NCI-H2081 (cell line): ENCODE results near the gene RRAS.

ENCODE experiments used
- DNase-seq, 2 experiments: peaks; one replicate each; lab custom pipeline; 2025; lab: John Stamatoyannopoulos, UW

The RRAS gene

DNA sequence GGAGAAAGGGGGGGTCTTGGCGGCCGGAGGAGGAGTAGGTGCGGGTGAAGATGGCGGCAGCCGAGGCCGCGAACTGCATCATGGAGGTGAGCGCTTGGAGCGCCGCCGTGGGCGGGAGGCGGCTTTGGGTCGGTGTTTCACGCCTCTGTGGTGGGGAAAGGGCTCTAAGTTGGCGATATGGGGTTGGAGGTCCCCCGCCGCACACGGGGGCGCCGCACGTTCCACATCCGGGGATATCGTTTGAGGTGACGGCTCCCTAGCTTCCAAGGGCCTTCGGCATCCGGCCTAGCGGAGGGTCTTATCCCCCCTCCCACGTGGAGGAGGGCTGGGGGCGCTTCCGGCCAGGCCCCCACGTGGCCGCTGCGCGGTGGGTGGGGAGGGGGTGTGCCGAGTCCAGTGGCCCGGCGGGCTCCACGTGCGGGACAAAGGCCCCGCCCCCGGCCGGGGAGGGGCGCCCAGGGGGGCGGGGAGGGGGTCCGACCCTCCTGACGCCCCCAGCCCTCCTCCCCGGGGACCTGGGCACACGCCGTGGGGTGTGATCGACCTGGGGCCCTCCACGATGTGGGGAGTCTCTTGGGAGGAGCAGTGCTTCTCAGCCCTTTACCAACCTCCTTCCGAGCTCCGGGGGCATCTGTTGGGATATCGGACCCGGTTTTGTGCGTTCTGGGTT is 37.4 kb upstream of the RRAS start, which contains the start of gene PRMT1:
Gene PRMT1 (plus strand): TSS at position 41 of the 670 bp plus-strand sequence. CDS start 10 bp downstream, at position 51.
- DNase-seq = peak; percentile 38 to 60

DNA sequence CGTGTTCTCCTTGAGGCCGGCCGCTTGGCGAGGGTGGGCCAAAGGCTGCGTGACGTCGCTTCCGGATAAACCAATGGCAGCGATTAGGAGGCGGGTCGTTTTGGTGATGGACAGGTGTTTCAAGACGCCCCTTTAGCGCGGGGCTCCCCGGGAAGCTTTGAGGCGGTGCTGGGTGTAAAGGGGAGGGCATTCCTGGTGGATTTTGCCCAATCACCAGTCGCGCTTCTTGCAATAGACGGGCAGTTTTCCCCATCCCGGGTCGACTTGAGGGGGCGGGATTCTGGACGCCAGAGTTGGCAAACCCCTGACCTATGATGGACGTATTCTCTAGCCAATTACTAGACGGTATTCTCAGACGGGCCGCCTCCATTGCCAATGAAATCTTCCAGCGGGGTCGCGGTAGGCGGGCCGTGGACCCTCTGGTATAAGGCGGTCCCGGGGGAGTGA is 36.9 kb upstream of the RRAS start:
- DNase-seq = peak; percentile 99 to 100

DNA sequence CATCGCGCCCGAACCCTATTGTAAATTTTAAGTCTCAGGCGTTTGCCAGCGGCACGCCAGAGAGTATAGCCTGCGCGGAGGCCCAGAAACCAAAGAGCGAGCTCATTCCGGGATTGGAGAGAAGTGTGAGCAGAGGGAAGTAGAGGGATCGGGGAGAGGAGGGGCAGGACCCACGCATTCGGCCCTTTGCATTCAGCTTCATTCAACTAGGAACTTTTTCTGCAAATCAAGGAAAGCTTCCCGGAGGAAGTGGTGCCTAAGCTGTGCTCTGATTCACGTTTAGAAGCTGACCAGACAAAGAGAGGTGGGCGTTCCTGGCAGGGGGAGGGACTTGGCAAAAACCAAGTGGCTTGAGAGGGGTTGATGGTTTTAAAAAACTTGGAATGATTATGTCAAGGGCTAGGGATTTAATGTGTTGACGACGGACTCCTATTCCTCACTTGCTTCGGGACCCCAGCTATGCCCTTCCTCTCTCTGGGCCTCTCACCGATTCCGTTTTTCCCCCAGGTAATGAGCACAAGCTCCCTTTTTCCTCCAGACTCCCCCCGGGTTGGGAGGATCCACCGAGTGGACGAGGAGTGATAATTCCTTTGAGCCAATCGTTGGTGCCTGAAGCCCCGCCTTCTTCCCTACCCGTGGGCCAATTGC is 36.3 kb upstream of the RRAS start:
- DNase-seq = peak; percentile 90 to 91

DNA sequence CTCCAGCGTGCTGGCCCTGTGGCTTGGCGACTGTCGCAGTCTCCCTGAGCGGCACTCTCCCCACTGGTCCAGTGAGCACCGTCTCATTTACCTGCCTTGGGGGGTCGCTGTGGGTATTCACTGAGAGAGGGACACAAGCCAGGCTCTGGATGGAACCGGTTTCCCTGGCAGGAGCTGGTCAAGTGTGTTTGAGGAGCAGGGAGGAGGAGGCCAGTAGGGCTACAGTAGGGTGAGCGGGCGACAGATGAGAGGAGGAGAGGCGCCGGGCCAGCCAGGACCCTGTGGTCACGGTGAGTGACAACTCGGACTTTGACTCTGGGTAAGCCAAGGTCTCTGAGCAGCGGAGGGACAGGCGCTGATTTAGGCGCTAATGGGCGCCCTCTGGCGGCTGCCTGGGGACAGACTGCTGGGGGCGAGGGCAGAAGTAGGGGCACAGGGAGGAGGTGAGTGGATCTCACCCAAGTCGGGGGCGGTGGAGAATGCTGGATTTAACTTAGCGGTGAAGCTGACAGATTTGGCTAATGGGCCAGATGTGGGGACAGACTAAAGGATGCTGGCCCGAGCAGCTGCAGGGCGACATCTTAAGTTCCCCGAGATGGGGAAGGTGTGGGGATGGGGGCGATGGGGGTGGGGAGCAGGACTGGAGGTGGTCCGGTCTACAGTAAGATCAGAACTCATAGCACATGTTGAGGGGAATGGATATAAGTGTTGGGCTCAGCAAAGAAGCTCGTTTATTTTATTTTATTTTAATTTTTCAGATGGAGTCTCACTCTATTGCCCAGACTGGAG is 32.4 kb upstream of the RRAS start:
- peak; percentile 64 to 67 for DNase-seq

DNA sequence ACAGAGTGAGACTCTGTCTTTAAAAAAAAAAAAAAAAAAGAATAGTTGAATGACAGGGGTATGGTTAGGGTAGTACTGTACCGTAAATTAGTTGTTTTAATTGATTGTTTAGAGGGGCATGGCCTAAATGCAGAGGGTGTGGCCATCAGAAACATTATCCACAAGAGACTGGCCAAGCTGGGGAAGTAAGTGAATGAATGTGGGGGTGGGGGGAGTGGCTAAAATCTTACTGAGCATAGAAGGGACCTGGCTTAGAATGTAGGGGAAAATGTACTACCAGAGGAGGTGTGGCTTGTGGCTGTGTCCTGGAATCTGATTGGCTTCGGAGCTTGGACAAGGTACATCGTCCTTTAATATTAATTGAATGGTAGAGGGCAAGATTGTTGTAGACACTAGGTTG is 29.6 kb upstream of the RRAS start:
- DNase-seq = no peak

DNA sequence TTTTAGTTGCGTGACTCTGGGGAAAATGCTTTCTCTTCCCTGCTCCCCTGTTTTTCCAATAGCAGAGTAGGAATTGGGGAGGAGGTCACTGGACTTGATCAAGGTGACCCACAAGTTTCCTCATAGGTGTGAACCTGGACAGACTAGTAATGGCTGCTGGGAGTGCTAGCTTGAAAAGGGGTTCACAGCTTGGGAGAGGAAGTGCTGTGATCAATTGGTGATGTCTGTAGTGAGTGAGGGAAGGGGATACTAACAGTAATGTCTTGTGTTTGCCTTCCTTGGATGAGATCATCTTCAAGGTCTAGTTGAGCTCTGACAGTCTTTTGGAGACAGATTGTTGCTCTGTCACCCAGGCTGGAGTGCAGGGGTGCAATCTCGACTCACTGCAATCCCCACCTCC is 27.5 kb upstream of the RRAS start:
- DNase-seq = no peak

DNA sequence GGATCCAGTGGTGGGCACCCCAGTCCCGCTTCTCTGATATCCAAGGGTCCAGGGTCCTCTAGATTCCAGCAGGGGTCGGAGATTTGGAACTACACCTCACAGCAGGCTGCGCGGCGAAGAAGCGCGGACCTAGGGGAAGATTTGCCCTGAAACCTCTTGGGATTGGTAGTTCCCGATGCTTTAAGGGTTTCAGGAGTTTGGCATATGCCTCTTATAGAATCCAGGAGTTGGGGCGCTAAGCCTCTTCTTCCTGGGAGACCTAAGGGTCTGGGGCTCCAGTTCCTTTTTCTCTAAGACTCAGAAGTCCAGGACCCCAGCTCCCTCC is 26.1 kb upstream of the RRAS start:
- DNase-seq = no peak

DNA sequence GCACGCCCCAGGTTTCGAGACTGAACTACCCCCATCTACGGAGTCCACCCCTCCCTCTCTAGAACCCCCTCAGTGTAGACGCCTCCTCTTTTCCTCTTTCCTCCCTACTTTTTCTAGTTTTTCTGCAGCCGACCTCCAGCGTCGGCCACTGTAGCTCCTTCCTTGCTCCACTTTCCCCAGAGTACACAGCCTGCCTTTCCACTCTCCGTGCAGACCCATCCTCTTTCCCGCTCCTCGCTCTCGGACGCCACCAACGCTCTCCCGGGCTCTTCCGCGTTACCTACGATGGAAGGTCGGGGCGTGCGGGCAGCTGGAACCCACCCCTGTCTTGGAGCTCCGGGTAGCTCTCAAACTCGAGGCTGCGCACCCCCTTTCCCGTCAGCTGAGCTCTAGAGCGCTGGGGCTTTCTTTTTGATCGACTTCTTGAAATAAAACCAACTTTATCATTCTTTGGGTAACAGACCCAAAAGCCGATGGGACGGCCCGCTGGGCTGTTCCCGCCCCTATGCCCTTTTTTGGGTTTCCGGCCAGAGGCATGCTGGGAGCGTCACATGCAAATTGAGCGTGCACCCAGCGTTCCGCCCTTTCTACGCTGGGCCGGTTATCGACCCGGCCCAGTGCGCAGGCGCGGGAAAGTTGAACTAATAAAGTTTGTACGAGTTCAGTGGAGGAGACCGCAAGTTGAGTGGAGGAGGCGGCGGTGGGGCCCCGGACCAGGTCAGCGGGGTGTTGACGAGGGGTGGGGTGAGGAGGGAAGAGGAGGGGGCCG is 25.6 kb upstream of the RRAS start, which contains the start of the genes BCL2L12 and IRF3:
Gene BCL2L12 (plus strand): TSS at position 583 of the 769 bp plus-strand sequence. CDS start 760 bp downstream, outside the sequence.
Gene IRF3 (minus strand): TSS at position 507 of the 769 bp plus-strand sequence. CDS start 1,019 bp downstream, outside the sequence.
- DNase-seq = peak; percentile 85 to 87

DNA sequence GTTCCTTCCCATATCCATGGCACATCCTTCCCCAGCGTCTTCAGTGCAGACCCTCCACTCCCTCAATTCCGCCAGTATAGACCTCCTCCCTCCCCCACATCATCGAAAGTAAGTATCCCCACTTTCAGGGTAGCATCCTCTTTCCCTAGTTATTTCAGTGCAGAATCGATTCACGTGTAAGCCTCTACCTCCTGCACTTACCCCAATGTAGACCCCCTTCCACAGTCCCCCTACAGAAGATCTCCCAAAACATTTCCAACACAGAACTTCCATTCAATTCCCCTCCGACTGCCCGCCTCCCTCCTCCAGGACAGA is 25.1 kb upstream of the RRAS start:
- DNase-seq = no peak

DNA sequence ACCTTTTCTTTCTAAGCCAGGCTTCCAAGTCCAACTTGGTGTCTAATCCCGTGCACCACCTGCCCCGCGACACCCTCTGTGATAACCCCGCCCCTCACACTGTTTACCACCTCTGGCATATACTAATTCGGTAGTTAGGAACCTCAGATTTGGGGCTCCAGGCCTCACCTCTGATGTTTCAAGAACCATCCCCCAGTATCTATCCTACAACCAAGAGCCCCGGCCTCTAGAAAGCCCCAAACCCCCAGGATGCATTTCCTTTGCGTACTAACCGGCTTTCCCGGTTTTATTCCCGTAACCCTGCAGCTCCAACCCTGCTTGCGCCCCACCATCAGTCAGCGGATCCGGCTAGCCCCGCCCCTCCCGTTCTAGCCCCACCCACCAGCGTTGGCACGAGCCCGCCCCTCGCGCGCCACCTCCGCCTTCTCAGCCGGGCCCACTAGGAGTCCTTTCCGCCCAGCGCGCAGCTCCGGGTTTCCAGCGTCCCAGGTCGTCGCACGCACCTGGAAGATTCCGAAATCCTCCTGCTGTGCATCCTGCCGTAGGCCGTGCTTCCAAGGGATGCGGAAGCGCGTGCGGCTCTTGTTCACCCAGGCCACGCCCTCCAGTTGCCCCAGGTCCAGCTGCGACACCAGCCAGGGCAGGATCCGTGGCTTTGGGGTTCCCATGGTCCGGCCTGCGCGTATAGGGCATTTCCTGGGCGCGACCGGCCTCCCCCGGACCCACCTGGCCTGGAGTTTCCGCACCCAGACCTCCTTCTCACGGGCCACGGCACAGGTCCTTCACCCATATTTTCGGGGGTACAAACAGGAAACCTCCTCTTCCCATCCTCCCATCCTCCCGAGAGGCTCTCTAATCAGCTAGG is 24.5 kb upstream of the RRAS start:
- peak; percentile 90 to 93 for DNase-seq

DNA sequence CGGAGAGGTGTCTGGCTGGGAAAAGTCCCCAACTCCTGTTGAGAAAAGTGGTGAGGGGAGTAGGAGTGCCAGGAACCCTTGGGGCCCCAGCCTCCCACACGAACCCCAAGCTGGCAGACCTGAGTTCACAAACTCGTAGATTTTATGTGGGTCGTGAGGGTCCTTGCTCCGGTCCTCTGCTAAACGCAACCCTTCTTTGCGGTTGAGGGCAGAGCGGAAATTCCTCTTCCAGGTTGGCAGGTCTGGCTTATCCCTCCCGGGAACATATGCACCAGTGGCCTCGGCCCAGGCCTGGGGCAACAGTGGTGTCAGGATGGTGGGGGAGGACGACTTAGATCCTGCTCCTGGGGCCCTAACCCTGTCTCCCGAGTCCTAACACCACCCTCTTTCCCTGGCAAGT is 23.3 kb upstream of the RRAS start:
- DNase-seq = no peak

DNA sequence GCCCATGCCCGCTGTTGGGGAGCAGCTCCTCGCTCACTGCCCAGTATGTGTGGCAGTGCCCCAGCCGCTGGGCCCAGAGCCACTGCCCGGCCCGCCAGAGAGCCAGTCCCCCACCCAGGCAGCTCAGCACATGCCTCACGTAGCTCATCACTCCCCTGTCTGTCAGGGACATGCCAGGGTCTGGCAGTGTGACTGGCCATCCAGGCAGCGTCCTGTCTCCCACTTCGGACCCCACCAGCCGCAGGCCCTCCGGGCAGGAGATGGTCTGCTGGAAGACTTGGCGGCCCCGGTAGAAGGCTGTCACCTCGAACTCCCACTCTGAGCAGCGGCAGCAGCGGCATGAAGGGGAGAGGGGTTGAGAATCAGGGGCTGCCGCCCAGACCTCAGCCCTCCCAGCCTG is 22.1 kb upstream of the RRAS start:
- no peak for DNase-seq

DNA sequence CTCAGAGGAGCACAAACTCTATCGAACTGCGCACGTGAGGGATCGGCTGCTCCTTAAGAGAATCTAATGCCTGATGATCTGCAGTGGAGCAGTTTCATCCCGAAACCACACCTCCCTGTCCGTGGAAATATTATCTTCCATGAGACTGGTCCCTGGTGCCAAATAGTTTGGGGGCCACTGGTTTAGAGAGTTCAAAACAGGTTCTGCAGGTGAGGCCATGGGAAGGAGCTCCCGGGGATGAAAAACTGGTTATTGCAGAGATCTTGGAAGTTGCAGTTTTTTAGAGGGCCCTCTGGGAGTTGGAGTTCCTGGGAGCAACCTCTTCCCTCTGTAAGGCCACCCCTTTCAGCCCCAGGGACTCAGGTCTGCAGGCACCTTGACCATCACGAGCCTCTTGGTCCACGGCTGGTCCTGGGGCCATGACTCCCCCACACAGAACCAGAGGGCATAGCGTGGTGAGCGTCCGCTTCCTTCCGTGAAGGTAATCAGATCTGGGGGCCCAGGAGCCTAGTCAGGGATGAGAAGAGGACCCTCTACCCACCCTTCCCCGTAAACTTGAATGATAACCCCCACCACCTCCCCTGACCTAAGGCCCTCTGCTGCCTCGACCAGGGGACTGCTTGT is 20.5 kb upstream of the RRAS start:
- no peak for DNase-seq

DNA sequence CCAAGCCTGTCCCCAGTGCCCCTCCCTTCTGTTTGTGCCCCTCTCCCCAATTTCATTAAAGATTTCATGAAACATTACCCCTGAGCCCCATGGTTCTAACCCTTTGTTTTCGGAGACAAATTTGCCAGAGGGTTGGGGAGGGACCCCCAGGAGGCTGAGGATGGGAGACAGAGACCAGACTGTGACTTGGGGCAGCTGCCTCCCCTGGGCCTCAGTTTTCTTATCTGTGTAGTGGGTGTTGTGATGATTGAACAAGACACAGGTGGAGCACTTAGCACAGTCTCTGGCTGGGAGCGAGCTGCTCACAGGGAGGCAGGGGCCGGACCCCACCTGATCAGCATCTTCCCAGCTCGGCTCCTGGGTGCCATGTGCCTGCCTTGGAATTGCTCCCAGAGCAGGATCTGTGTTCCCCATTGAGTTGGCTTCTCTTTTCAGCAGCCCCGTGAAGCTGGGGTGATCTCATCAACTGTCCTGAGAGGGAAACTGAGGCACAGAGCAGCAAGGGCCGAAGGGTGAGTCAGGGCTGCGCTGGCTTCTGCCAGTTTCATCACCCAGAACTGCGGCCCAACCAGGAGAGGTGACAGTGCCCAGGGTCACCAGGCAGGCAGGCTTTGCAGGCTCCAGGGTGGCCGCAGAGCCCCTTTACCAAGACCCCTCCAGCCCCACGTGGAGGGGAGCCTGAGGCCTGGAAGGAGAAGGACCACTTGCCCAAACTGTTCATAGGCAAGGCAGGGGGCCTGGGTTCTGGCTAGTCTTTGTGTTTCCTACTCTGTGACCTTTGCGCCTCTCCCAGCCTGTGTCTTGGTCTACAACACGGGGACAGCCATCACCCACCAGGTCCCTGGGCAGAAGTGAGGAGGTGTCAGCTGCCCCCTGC is 18.9 kb upstream of the RRAS start:
- DNase-seq = no peak

DNA sequence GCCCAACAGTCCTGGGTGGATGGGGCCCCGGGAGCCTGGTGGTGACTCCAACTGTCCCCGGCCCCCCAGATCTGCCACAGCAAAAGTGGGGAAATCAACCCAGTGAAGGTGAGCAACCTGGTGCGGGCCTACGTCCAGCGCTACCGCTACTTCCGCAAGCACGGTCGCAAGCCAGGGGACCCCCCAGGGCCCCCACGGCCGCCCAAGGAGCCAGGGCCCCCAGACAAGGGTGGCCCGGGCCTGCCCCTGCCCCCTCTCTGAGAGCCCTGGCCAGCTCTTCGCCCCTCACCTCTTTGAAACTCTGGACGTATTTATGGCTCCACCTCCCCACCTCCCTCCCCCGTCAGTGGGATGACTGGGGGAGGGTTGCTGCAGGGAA is 18.2 kb upstream of the RRAS start:
- DNase-seq = no peak

DNA sequence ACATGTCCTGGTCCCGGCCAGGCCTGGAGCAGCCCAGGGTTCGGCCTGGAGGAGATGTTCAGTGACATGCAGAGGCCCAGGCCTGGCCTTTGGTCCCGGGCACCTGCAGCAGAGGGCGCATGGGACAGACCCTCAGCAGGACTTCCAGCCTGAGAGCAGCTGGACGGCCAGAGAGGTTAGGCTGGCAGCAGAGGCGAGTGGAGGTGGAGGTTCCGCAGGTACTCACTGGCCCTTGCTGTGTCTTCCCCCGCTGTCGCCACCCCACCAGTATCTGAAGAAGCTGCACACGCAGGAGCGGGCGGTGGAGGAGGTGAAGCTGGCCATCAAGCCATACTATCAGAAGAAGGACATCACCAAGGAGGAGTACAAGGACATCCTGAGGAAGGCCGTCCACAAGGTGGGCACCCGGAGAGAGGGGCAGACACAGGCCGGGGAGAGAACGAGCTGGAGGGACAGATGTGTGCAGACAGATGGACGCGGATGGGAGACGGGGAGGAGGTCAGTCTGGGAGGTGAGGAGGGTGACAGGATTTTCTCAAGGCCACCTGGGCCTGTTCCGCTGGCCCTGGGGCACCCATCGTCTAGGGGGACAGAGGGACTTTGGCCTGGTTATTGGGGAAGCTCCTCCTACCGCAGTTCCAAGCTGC is 17.7 kb upstream of the RRAS start:
- DNase-seq = no peak

DNA sequence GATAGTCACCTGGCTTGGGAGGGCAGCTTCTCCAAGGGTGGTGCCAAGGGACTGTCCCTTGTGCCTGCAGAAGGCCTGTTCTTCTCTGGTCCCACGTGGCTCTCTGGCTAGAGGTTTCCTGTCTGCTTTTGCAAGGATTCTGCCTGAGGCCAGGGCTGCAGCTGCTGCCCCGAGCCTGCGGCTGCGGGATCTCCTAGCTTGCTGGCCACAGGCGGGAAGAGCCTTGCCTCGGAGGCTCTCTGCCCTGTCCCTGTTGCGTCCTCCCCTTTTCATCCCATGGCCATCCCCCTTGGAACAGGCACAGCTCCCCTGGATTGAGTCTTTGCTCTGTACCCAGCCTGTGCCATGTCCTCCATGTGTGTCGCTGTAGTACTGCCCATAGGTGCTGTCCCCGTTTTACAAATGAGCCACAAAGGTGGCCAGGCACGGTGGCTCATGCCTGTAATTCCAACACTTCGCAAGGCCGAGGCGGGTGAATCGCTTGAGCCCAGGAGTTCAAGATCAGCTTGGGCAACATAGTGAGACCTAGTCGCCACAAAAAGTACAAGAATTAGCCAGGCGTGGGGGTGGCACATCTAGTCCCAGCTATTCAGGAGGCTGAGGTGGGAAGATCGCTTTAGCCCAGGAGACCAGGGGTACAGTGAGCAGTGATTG is 16.6 kb upstream of the RRAS start:
- DNase-seq = no peak

DNA sequence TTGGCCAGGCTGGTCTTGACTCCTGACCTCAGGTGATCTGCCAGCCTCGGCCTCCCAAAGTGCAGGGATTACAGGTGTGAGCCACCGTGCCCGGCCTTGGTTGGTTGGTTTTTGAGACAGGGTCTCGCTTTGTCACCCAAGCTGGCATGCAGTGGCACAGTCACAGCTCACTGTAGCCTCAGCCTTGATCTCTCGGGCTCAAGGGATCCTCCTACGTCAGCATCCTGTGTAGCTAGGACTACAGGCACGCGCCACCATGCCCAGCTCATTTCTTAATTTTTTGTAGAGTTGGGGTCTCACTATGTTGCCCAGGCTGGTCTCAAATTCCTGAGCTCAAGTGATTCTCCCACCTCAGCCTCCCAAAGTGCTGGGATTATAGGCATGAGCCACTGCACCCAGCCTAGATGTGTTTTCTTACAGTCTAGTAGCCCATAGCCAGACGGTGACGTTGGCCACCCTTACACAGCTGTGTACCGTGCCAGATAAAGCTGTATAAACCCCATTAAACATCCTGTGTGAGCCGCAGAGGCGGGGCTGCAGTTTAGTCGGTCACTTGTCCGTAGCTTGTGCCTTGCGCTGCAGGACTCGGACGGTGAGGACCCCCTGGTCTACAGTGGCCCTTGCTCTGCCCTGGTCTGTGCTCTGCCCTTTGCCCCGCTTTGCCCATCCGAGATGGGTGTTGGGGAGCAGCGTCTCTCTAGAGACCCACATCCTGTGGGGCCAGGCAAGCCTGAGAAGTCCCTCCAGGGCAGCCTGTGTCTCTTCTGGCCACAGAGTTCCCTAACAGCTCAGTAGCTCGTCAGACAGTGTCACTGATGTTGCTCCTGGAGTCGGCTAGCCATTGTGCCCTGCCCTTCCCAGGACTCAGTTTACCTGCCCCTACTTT is 15.9 kb upstream of the RRAS start:
- no peak for DNase-seq
